Nucleus accumbens (tissue), 56 donors: ENCODE results near the gene TRRAP.

Source experiments
- DNase-seq, 56 donors: peaks; one replicate each; lab custom pipeline; 2025; lab: John Stamatoyannopoulos, UW

TRRAP gene

GRCh38 chr7:98887038-98887437 lies 8.7 kb downstream of the TRRAP start:
- DNase-seq = no peak

DNA sequence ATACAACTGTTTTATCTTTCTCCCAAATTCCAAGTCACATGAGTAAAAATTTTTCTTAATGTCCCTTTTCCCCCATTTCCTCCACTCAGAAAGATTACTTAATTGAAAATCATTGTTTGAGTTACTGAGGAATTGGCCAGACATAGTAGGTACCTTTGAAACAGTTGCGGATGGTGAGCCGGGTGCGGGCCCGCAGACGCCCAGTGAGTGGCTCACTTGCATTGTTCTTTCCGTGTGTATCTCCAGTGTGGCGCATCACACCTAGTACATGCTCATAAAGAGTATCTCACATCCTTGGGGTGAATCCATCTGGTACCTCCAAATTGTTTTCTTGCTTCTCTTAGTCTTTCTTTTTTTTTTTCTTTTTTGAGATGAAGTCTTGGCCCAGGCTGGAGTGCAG lies 14.3 kb downstream of the TRRAP start:
- DNase-seq = no peak

DNA sequence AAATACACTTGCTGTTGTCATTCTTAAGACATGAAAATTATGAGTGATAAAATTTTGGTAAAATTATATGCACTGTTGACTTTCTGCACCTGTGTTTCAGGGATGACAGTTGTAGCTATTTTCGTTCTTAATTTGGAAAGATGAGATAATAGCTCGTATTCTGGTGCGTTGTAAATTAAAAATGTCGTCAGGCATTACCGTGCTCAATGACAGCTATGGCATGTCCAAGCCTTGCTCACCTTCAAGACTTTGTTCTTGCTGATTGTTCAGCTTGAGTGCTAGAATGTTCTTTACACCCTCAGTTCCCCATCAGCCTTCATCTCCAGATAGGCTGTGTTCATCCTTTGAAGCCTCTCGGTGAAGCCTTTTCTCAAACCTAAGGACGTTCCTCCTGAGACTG lies 21.5 kb downstream of the TRRAP start:
- DNase-seq = no peak

GRCh38 chr7:98900815-98901214 lies 22.5 kb downstream of the TRRAP start:
- DNase-seq = no peak

DNA sequence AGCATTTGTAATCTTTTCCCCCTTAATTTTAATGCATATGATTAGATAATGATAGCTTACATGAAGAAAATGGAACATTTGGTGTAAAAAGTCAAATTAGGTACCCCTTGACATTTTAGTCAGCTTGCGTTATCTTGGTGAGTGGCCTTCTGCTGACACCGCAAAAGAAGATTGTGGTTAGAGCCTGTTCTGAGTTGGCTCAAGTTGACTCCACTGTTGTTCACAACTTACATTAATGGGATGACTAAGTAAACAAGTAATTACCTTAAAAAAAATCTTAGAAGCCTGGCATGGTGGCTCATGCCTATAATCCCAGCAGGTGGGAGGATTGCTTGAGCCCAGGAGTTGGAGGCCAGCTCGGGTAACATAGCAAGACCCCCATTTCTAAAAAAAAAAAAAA lies 24.2 kb downstream of the TRRAP start:
- DNase-seq = no peak

DNA sequence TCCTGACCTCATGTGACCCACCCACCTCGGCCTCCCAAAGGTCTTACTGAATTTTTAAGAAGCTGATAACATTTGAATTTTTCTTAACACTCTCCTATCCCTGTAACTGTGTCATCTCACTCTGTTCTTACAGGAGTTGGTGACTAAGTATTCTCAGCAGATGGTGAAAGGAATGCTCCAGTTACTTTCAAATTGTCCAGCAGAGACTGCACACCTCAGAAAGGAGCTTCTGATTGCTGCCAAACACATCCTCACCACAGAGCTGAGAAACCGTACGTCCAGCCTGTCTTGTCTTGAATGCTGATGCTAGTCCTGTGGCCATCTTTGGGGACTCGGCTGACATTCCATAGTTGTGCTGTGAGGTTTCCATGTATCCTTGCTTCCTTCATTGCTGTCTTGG lies 24.9 kb downstream of the TRRAP start:
- DNase-seq = no peak

- DNase-seq = no peak
Measured at GRCh38 chr7:98907570-98907969, 29.2 kb downstream of the TRRAP start.

DNA sequence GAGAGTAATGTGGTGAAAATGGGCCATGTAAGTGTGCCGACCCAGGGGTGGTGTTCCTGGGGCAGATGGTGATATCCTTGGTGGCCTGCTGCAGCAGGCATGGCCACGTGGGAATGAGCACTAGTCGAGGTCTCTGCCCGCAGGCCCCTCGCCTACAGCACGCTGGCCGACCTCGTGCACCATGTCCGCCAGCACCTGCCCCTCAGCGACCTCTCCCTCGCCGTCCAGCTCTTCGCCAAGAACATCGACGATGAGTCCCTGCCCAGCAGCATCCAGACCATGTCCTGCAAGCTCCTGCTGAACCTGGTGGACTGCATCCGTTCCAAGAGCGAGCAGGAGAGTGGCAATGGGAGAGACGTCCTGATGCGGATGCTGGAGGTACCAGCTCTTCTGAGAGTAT lies 30.3 kb downstream of the TRRAP start:
- DNase-seq = no peak

- DNase-seq = no peak
Measured at GRCh38 chr7:98909487-98909886, 31.2 kb downstream of the TRRAP start.

GRCh38 chr7:98910427-98910826 lies 32.1 kb downstream of the TRRAP start:
- DNase-seq = no peak

- no peak for DNase-seq
Measured at GRCh38 chr7:98911916-98912315, 33.6 kb downstream of the TRRAP start.

GRCh38 chr7:98913026-98913425 lies 34.7 kb downstream of the TRRAP start:
- no peak for DNase-seq

DNA sequence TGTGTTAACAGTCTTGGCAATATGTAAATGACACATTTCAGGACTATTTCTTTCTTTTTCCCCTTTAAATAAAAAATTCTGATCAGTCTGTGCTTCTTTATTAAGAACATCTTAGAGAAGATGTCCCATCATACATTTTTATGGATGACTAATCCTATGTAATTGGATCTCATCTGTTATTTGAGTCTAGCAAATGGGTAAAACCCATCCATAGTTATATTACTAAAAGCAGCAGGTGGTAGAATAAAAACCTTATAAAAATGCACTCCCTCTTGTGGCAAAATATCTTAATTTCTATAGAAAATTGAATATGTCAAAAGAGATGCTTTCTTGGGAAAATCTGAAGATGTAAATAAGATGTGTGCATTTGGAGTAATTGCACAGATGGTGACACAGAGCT lies 35.3 kb downstream of the TRRAP start:
- no peak for DNase-seq

DNA sequence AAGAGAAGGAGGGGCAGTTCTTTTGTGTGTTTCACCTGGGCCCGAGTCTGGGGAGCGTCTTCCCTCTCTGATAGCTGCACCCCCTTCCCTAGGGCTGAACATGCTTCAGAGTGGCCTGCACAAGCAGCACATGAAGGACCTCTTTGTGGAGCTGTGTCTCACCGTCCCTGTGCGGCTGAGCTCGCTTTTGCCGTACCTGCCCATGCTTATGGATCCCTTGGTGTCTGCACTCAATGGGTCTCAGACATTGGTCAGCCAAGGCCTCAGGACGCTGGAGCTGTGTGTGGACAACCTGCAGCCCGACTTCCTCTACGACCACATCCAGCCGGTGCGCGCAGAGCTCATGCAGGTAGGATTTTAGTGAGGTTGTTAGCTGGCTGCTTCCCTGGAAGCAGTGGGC lies 39.0 kb downstream of the TRRAP start:
- no peak for DNase-seq

- no peak for DNase-seq
Measured at GRCh38 chr7:98921608-98922372, 43.5 kb downstream of the TRRAP start.

DNA sequence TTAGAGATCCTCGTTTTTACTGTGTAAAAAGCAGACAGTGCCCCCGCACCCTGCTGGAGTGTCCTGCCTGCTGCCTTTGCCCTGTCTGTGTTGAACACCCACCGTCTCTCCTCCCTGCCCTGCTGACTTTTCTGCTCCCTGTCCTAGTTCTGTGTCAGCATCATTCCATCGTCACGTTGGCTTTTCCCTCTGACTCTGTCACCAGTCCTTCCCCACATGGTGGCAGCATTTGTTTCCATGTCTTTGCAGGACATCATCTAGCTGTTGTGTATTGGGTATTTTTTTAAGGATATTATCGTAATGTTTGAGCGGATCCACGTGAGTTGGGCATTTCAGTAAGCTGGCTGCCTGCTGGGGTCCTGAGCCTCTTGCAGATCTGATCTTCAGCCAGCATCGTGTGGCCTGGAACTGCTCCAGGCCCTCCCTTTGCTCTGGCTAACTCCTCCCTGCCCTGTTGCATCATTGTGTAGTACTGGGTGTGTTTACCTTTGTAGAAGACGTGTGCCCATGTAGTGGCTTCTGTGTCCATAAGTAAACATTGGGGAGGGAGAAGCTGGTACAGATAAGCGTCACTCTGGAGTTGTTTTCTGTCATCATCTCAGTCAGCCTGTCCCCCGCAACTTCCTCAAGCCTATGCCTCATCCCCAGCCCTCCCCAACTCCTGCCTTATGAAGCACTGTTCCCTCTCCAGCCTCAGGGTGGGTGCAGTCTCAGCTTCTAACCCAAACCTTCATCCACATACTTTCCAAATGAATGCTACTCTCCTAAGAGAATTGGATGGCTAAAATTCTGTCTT lies 44.3 kb downstream of the TRRAP start:
- DNase-seq = peak in 3 of 56 donors; percentile 4 to 8 (median 7)

DNA sequence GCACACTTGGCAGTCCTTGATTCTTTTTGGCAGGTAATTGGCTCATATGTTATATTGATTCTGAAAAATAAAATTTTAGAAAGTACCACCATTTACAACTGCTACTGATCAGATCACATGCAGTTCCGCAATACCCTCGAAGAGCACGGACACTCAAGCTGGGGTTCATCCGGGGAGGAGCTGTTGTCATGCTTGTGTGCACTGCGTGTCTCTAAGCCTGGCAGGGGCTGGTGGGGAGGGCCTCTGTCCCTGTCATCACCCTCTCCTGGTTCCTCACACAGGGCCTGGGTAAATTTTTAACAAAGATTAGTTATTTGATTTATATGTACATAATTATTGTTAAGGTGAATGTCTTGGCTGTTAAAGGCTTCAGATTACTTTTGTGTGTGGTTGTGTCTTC lies 45.2 kb downstream of the TRRAP start:
- DNase-seq = no peak

DNA sequence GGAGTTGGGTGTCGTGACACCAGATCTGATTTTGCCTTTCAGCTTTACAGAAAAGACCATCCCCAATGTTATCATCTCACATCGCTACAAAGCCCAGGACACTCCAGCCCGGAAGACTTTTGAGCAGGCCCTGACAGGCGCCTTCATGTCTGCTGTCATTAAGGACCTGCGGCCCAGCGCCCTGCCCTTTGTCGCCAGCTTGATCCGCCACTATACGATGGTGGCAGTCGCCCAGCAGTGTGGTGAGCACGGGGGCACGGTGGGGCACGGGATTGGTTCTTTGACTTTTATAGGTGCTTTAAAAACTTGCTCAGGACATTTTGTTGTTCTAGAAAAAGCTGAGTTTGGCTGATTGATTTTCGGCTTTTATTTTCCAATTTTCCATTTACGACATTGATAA lies 48.8 kb downstream of the TRRAP start:
- no peak for DNase-seq

GRCh38 chr7:98930464-98930863 lies 52.1 kb downstream of the TRRAP start:
- DNase-seq = no peak

DNA sequence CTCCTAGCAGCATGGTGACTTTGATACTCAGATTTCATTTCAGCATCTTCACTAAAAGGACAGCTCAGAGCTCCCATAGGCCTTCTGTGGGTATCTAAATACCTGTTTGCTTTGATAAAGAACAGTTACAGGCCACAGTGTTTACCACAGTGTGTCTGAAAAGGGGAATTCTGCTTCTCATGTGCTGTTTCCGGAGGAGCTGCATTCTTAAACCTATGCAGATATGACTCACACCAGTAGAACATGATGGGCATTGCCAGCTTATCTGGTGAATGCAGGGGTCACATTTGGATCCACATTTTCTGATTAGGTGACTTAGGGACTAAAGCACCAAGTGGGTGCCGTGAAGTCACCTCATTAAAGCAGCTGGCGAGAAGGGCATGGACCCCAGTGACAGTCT lies 52.6 kb downstream of the TRRAP start:
- DNase-seq = no peak

DNA sequence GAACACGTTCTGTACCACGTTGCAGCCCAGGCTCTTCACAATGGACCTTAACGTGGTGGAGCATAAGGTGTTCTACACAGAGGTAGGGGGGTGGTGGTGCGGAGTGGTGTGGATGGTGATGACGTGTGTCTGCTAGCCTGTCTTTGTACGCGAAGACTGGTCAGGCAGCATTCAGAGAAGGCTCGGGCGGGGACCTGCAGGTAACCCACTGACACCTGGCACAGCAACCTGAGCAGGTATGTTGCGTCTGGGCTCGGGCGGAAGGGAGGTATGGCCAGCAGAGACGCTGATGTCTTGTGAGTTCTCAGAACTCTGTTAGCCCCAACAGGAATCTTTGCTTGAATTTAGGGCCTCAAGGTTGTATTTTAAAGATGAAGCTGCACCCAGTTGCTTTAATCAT lies 55.0 kb downstream of the TRRAP start:
- no peak for DNase-seq

- DNase-seq = no peak
Measured at GRCh38 chr7:98934267-98934666, 55.9 kb downstream of the TRRAP start.
